Measurements from ENCODE around the gene OR2AT4. TPM values are rescaled to one million over a fixed set of nuclear protein-coding genes. Genes with fewer than 3 reads are reported as not detected.

OR2AT4 gene
- total RNA-seq = not detected
- long read RNA-seq = 0 reads

- TF ChIP-seq CTCF (IDR thresholded peaks at IDR 0.05; ENCODE audit: borderline replicate concordance) = no peak
- no peaks in the 10 kb centered on the region for H3K36me3 ChIP-seq
- no peaks in the 10 kb centered on the region for H3K4me1 ChIP-seq
- H3K9me3 ChIP-seq (replicated peaks) = peaks cover 10% of the 10 kb centered on the region
- peaks cover 78% of the 10 kb centered on the region for H3K27me3 ChIP-seq (ENCODE audit: low read depth)
- no peak for DNase-seq
- intact Hi-C loops (cut with micrococcal nuclease) = no loop called here
- H3K27ac ChIP-seq (replicated peaks) = no peak within 1 kb of the TSS
- no peak within 1 kb of the TSS for H3K4me3 ChIP-seq
Measured at GRCh38 chr11:75096456-75097172, at the start of gene OR2AT4. OR2AT4 (minus strand) TSS chr11:75096876.

- Histone ChIP-seq H3K27me3 (ENCODE audit: low read depth) (peaks cover 6% of the 10 kb centered on the region), H3K27ac (replicated peaks) (no peak overlapping the region), H3K36me3 (no peaks in the 10 kb centered on the region), H3K4me3 (no peak overlapping the region), H3K4me1 (peaks cover 40% of the 10 kb centered on the region), H3K9me3 (replicated peaks) (no peaks in the 10 kb centered on the region)
- intact Hi-C loops (cut with micrococcal nuclease) = loop anchor here (2.0 kb wide), 1 partner anchor 59 kb away; no protein-coding TSS in a partner anchor
- no peak for DNase-seq
- TF ChIP-seq CTCF (IDR thresholded peaks at IDR 0.05; ENCODE audit: borderline replicate concordance) = no peak
Measured at GRCh38 chr11:75145972-75146519, 49.4 kb upstream of the OR2AT4 start.

- intact Hi-C loops (cut with micrococcal nuclease) = loop anchor here (2.0 kb wide), 1 partner anchor 59 kb away; no protein-coding TSS in a partner anchor
- no peak overlapping the region for H3K27ac ChIP-seq (replicated peaks)
- no peaks in the 10 kb centered on the region for H3K36me3 ChIP-seq
- H3K4me3 ChIP-seq = no peak overlapping the region
- peaks cover 9% of the 10 kb centered on the region for H3K27me3 ChIP-seq (ENCODE audit: low read depth)
- H3K4me1 ChIP-seq = peaks cover 35% of the 10 kb centered on the region
- DNase-seq = no peak
- H3K9me3 ChIP-seq (replicated peaks) = no peaks in the 10 kb centered on the region
- TF ChIP-seq CTCF (IDR thresholded peaks at IDR 0.05; ENCODE audit: borderline replicate concordance) = no peak
Measured at GRCh38 chr11:75145196-75145971, 48.7 kb upstream of the OR2AT4 start.

- Histone ChIP-seq H3K4me1 (peaks cover 31% of the 10 kb centered on the region), H3K27ac (replicated peaks) (no peak overlapping the region), H3K36me3 (no peaks in the 10 kb centered on the region), H3K9me3 (replicated peaks) (no peaks in the 10 kb centered on the region), H3K27me3 (ENCODE audit: low read depth) (peaks cover 16% of the 10 kb centered on the region), H3K4me3 (no peak overlapping the region)
- TF ChIP-seq CTCF (IDR thresholded peaks at IDR 0.05; ENCODE audit: borderline replicate concordance) = no peak
- intact Hi-C loops (cut with micrococcal nuclease) = loop anchor here (2.0 kb wide), 1 partner anchor 60 kb away; no protein-coding TSS in a partner anchor
- DNase-seq = no peak
Measured at GRCh38 chr11:75144716-75145014, 48.0 kb upstream of the OR2AT4 start.

- intact Hi-C loops (cut with micrococcal nuclease) = no loop called here
- H3K4me1 ChIP-seq = peaks cover 31% of the 10 kb centered on the region
- H3K27me3 ChIP-seq (ENCODE audit: low read depth) = peaks cover 29% of the 10 kb centered on the region
- peak overlapping the region; percentile 57 for H3K27ac ChIP-seq (replicated peaks)
- no peak overlapping the region for H3K4me3 ChIP-seq
- H3K9me3 ChIP-seq (replicated peaks) = no peaks in the 10 kb centered on the region
- TF ChIP-seq CTCF (IDR thresholded peaks at IDR 0.05; ENCODE audit: borderline replicate concordance) = no peak
- no peaks in the 10 kb centered on the region for H3K36me3 ChIP-seq
- no peak for DNase-seq
Measured at GRCh38 chr11:75143420-75143731, 46.7 kb upstream of the OR2AT4 start.
